SK-N-SH treated with all-trans-retinoic acid at 6 μM for 48 hours (cell line): Measurements from ENCODE around the gene MGMT.

Source experiments
- ARNTL ChIP-seq: fragments of 450-650 bp; formaldehyde crosslinking; IDR thresholded peaks from 2 replicates; pipeline ENCODE4 v1.5.0; 2020; ENCODE audit warnings: low read depth, mild to moderate bottlenecking, moderate library complexity, borderline replicate concordance
- ESRRG ChIP-seq: fragments of 250-450 bp; sonication (Bioruptor Pico); IDR thresholded peaks from 2 replicates; pipeline ENCODE4 v1.6.1; 2021; ENCODE audit warnings: mild to moderate bottlenecking
- GLIS3 ChIP-seq: fragments of 250-450 bp; sonication (Bioruptor Pico); IDR thresholded peaks from 2 replicates; pipeline ENCODE4 v1.5.0; 2020; ENCODE audit warnings: mild to moderate bottlenecking, moderate library complexity
- ISL1 ChIP-seq: fragments of 250-450 bp; sonication (Bioruptor Pico); IDR thresholded peaks from 2 replicates; pipeline ENCODE4 v2.1.2; 2022; ENCODE audit warnings: mild to moderate bottlenecking, moderate library complexity
- OSR1 ChIP-seq: fragments of 250-450 bp; sonication (Bioruptor Pico); IDR thresholded peaks from 2 replicates; pipeline ENCODE4 v1.8.0; 2022; ENCODE audit warnings: moderate library complexity, mild to moderate bottlenecking, inconsistent platforms
- PATZ1 ChIP-seq: fragments of 250-450 bp; sonication (Bioruptor Pico); IDR thresholded peaks from 2 replicates; pipeline ENCODE4 v1.8.0; 2020; ENCODE audit warnings: mild to moderate bottlenecking, moderate library complexity, borderline replicate concordance
- PPARA ChIP-seq: fragments of 250-450 bp; sonication (Bioruptor Pico); IDR thresholded peaks from 2 replicates; pipeline ENCODE4 v1.5.0; 2020; ENCODE audit warnings: mild to moderate bottlenecking, borderline replicate concordance
- RARB ChIP-seq: fragments of 250-450 bp; sonication (Bioruptor Pico); IDR thresholded peaks from 2 replicates; pipeline ENCODE4 v1.8.0; 2021; ENCODE audit warnings: mild to moderate bottlenecking, moderate library complexity
- SNAI2 ChIP-seq: fragments of 250-450 bp; sonication (Bioruptor Pico); IDR thresholded peaks from 2 replicates; pipeline ENCODE4 v1.5.0; 2020; ENCODE audit warnings: mild to moderate bottlenecking, moderate library complexity
- ZNF70 ChIP-seq: fragments of 450-650 bp; formaldehyde crosslinking; IDR thresholded peaks from 2 replicates; pipeline ENCODE4 v1.5.0; 2020; ENCODE audit warnings: mild to moderate bottlenecking, moderate library complexity
- ZNF8 ChIP-seq: fragments of 450-650 bp; formaldehyde crosslinking; IDR thresholded peaks from 2 replicates; pipeline ENCODE4 v1.5.0; 2020; ENCODE audit warnings: mild to moderate bottlenecking, moderate library complexity

- TF ChIP-seq RARB (no peak), ZNF8 (CRISPR knock-in tag) (no peak), ESRRG (no peak), PPARA (CRISPR knock-in tag) (no peak), PATZ1 (CRISPR knock-in tag) (no peak), SNAI2 (CRISPR knock-in tag) (no peak), ARNTL (no peak), ZNF70 (CRISPR knock-in tag) (no peak), ISL1 (CRISPR knock-in tag) (no peak), OSR1 (CRISPR knock-in tag) (no peak), GLIS3 (CRISPR knock-in tag) (no peak)
These were observed 308.6 kb downstream of the MGMT start for GRCh38 chr10:129775681-129776080.
